Measurements from ENCODE around the gene AQP5.

Gene AQP5

DNA sequence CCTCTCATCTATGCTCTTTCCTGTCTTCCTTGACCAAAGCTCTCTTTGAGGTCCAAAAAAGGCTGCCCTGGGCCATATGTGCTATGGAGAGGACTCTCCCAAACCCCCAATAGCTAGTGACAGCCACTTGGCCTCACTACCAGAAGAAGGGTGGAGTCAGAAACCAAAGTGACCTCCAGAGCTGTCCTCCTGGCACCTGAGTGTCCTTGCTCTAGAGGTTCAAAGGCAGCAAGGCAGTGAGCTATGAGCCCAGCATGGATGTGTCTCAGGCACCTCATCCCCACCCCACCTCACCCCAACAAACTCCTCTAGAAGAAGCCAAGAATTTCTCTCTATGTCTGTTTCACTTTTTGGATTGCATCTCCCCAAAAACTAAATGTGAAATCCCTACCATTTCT, 4.1 kb upstream of the AQP5 start:
- DNase-seq (ENCODE audit: low read depth, low spot score) = no peak
- Histone ChIP-seq H3K4me3 (ENCODE audit: low read length) (no peak overlapping the region), H3K27ac (ENCODE audit: low read length) (no peak overlapping the region), H3K9me3 (ENCODE audit: control insufficient read depth, insufficient read depth, low read length) (no peaks in the 10 kb centered on the region), H3K4me1 (ENCODE audit: control insufficient read depth, insufficient read depth, low read length) (peaks cover 6% of the 10 kb centered on the region), H3K27me3 (ENCODE audit: control insufficient read depth, insufficient read depth, low read length) (peaks cover 14% of the 10 kb centered on the region), H3K36me3 (ENCODE audit: control insufficient read depth, insufficient read depth, low read length) (no peaks in the 10 kb centered on the region)

GRCh38 chr12:49959685-49960473, 1.8 kb upstream of the AQP5 start:
- DNase-seq (ENCODE audit: low read depth, low spot score) = peak; percentile 54
- H3K27me3 ChIP-seq (ENCODE audit: control insufficient read depth, insufficient read depth, low read length) = peaks cover 14% of the 10 kb centered on the region
- no peak overlapping the region for H3K4me3 ChIP-seq (ENCODE audit: low read length)
- no peaks in the 10 kb centered on the region for H3K36me3 ChIP-seq (ENCODE audit: control insufficient read depth, insufficient read depth, low read length)
- H3K9me3 ChIP-seq (ENCODE audit: control insufficient read depth, insufficient read depth, low read length) = no peaks in the 10 kb centered on the region
- no CpG with 5 or more reads among the region's 11 CpGs for WGBS (ENCODE audit: insufficient coverage, insufficient read length)
- peaks cover 6% of the 10 kb centered on the region for H3K4me1 ChIP-seq (ENCODE audit: control insufficient read depth, insufficient read depth, low read length)
- H3K27ac ChIP-seq (ENCODE audit: low read length) = no peak overlapping the region

DNA sequence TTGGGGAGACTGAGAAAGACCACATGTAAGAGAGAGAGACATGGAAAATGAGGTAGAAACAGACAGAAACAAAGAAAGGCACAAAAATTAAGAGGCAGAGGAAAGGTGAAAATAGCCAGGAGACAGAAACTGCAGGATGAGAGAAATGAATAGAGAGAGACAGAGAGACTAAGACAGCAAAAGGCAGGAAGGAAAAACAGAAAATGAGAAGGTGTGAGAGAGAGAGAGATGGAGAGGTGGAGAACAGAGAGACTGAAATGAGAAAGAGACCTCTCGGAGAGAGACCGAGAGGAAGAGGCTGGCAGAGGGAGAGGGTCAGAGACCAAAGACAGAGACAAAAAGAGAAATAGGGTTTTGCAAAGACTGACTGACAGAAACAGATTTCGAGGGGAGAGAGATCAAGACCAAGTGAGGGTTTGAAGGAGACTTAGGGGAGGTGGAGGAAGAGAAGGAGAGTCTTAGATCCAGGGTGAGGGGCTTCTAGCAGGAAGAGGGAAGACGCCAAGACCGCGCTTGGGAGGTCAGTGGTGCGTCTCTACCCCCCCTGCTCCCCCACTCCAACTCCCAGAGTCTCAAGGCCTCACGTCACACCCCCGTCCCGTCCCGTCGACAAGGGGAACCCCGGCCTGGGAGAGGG, 1.1 kb upstream of the AQP5 start:
- H3K27me3 ChIP-seq (ENCODE audit: control insufficient read depth, insufficient read depth, low read length) = peaks cover 14% of the 10 kb centered on the region
- H3K36me3 ChIP-seq (ENCODE audit: control insufficient read depth, insufficient read depth, low read length) = no peaks in the 10 kb centered on the region
- peaks cover 6% of the 10 kb centered on the region for H3K4me1 ChIP-seq (ENCODE audit: control insufficient read depth, insufficient read depth, low read length)
- no peaks in the 10 kb centered on the region for H3K9me3 ChIP-seq (ENCODE audit: control insufficient read depth, insufficient read depth, low read length)
- H3K4me3 ChIP-seq (ENCODE audit: low read length) = no peak overlapping the region
- no CpG with 5 or more reads among the region's 13 CpGs for WGBS (ENCODE audit: insufficient coverage, insufficient read length)
- no peak for DNase-seq (ENCODE audit: low read depth, low spot score)
- no peak overlapping the region for H3K27ac ChIP-seq (ENCODE audit: low read length)

- H3K9me3 ChIP-seq (ENCODE audit: control insufficient read depth, insufficient read depth, low read length) = no peaks in the 10 kb centered on the region
- no peak overlapping the region for H3K27ac ChIP-seq (ENCODE audit: low read length)
- peaks cover 14% of the 10 kb centered on the region for H3K27me3 ChIP-seq (ENCODE audit: control insufficient read depth, insufficient read depth, low read length)
- peaks cover 6% of the 10 kb centered on the region for H3K4me1 ChIP-seq (ENCODE audit: control insufficient read depth, insufficient read depth, low read length)
- no peak for DNase-seq (ENCODE audit: low read depth, low spot score)
- WGBS (ENCODE audit: insufficient coverage, insufficient read length) = no CpG with 5 or more reads among the region's 37 CpGs
- H3K36me3 ChIP-seq (ENCODE audit: control insufficient read depth, insufficient read depth, low read length) = no peaks in the 10 kb centered on the region
- H3K4me3 ChIP-seq (ENCODE audit: low read length) = peak overlapping the region; percentile 17; the same call in 1 of the 2 replicates
Observed at GRCh38 chr12:49961993-49962764, 507 bp downstream of the AQP5 start.

DNA sequence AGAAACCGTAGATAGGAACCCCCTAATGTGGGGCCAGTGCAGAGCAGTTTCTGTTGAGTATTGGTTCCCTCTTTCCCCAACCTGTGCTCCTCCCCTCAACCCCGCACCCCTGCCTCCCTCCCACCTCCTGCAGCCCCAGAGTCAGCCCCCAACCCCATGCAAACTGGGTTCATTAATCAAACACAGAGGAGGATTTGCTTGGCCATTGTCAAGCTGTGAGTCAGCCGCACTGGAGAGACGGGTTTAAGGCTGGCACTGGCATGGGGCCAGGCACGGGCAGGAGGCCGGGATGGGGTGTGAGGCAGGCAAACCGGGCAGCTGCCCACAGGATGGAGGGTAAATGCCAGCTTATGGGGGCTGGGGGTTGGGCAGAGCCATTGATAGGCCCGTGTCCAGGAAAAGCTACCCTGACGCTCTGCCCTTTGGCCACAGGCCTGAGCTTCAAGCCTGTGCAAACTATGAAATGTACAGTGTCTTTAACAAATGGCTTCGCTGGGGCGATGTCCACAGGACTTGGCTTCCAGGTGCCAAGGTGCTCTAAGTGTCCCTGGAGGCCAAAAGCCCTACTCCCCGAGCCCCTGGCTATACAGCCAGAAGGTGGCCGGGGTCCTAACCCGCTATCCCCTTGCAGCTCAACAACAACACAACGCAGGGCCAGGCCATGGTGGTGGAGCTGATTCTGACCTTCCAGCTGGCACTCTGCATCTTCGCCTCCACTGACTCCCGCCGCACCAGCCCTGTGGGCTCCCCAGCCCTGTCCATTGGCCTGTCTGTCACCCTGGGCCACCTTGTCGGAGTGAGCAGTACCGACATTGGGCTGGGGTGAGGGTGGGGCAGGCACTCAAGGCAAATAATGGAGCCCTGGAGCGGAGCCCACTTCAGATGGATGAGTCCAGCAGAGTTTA, 1.4 kb downstream of the AQP5 start:
- WGBS (ENCODE audit: insufficient coverage, insufficient read length) = no CpG with 5 or more reads among the region's 21 CpGs
- H3K27me3 ChIP-seq (ENCODE audit: control insufficient read depth, insufficient read depth, low read length) = peaks cover 14% of the 10 kb centered on the region
- no peak for DNase-seq (ENCODE audit: low read depth, low spot score)

GRCh38 chr12:49963976-49964815, 2.5 kb downstream of the AQP5 start:
- Histone ChIP-seq H3K4me1 (ENCODE audit: control insufficient read depth, insufficient read depth, low read length) (peaks cover 7% of the 10 kb centered on the region), H3K9me3 (ENCODE audit: control insufficient read depth, insufficient read depth, low read length) (no peaks in the 10 kb centered on the region), H3K27ac (ENCODE audit: low read length) (no peak overlapping the region), H3K4me3 (ENCODE audit: low read length) (no peak overlapping the region), H3K36me3 (ENCODE audit: control insufficient read depth, insufficient read depth, low read length) (no peaks in the 10 kb centered on the region), H3K27me3 (ENCODE audit: control insufficient read depth, insufficient read depth, low read length) (peaks cover 14% of the 10 kb centered on the region)
- DNase-seq (ENCODE audit: low read depth, low spot score) = no peak
- WGBS (ENCODE audit: insufficient coverage, insufficient read length) = no CpG with 5 or more reads among the region's 17 CpGs

More for the DNA sequence above, 1.4 kb downstream of the AQP5 start:
- Histone ChIP-seq H3K36me3 (ENCODE audit: control insufficient read depth, insufficient read depth, low read length) (no peaks in the 10 kb centered on the region), H3K4me1 (ENCODE audit: control insufficient read depth, insufficient read depth, low read length) (peaks cover 7% of the 10 kb centered on the region), H3K4me3 (ENCODE audit: low read length) (no peak overlapping the region), H3K27ac (ENCODE audit: low read length) (no peak overlapping the region), H3K9me3 (ENCODE audit: control insufficient read depth, insufficient read depth, low read length) (no peaks in the 10 kb centered on the region)

- no peak overlapping the region for H3K27ac ChIP-seq (ENCODE audit: low read length)
- no peak for DNase-seq (ENCODE audit: low read depth, low spot score)
- peaks cover 6% of the 10 kb centered on the region for H3K4me1 ChIP-seq (ENCODE audit: control insufficient read depth, insufficient read depth, low read length)
- H3K36me3 ChIP-seq (ENCODE audit: control insufficient read depth, insufficient read depth, low read length) = no peaks in the 10 kb centered on the region
- no CpG with 5 or more reads among the region's 13 CpGs for WGBS (ENCODE audit: insufficient coverage, insufficient read length)
- H3K9me3 ChIP-seq (ENCODE audit: control insufficient read depth, insufficient read depth, low read length) = no peaks in the 10 kb centered on the region
- no peak overlapping the region for H3K4me3 ChIP-seq (ENCODE audit: low read length)
- H3K27me3 ChIP-seq (ENCODE audit: control insufficient read depth, insufficient read depth, low read length) = peaks cover 13% of the 10 kb centered on the region
Observed at GRCh38 chr12:49964849-49965624, 3.4 kb downstream of the AQP5 start.

GRCh38 chr12:49965836-49966235, 4.2 kb downstream of the AQP5 start:
- Histone ChIP-seq H3K4me3 (ENCODE audit: low read length) (no peak overlapping the region), H3K4me1 (ENCODE audit: control insufficient read depth, insufficient read depth, low read length) (0 out of 2 replicates have a peak, but pooled peaks cover 2% of the 10 kb centered on the region), H3K27me3 (ENCODE audit: control insufficient read depth, insufficient read depth, low read length) (peaks cover 5% of the 10 kb centered on the region), H3K27ac (ENCODE audit: low read length) (no peak overlapping the region), H3K9me3 (ENCODE audit: control insufficient read depth, insufficient read depth, low read length) (no peaks in the 10 kb centered on the region), H3K36me3 (ENCODE audit: control insufficient read depth, insufficient read depth, low read length) (no peaks in the 10 kb centered on the region)
- no CpG with 5 or more reads among the region's 6 CpGs for WGBS (ENCODE audit: insufficient coverage, insufficient read length)
- no peak for DNase-seq (ENCODE audit: low read depth, low spot score)

- Histone ChIP-seq H3K36me3 (ENCODE audit: control insufficient read depth, insufficient read depth, low read length) (no peaks in the 10 kb centered on the region), H3K27me3 (ENCODE audit: control insufficient read depth, insufficient read depth, low read length) (peaks cover 3% of the 10 kb centered on the region; the same call in 1 of the 2 replicates), H3K4me1 (ENCODE audit: control insufficient read depth, insufficient read depth, low read length) (0 out of 2 replicates have a peak, but pooled peaks cover 1% of the 10 kb centered on the region), H3K4me3 (ENCODE audit: low read length) (no peak overlapping the region), H3K27ac (ENCODE audit: low read length) (no peak overlapping the region), H3K9me3 (ENCODE audit: control insufficient read depth, insufficient read depth, low read length) (no peaks in the 10 kb centered on the region)
- WGBS (ENCODE audit: insufficient coverage, insufficient read length) = no CpG with 5 or more reads among the region's 16 CpGs
- DNase-seq (ENCODE audit: low read depth, low spot score) = no peak
Observed at GRCh38 chr12:49966511-49967041, 4.9 kb downstream of the AQP5 start.

Data from iPS DF 6.9 (cell line).